Coronary artery (tissue), 2 donors: ENCODE results near the gene GPR142.

Experiments used
- DNase-seq: peaks from one replicate; pipeline ENCODE4 v3.0.0-alpha.2; 2017; ENCODE audit warnings: low spot score
- H3K27ac ChIP-seq, 2 donors: fragments of 200-600 bp; sonication (generic); one replicate each; pipeline ENCODE4 v1.5.1; 2016 to 2019
- H3K4me3 ChIP-seq: fragments of 200-600 bp; sonication (generic); 2 replicates; pipeline ENCODE4 v1.5.1; 2016; ENCODE audit warnings: mild to moderate bottlenecking, moderate library complexity
- TF ChIP-seq, protein P1 (sequence below): fragments of 200-600 bp; sonication (generic); IDR thresholded peaks from one replicate; pipeline ENCODE4 v1.5.1; 2019; ENCODE audit warnings: antibody characterized with exemption

The GPR142 gene

GRCh38 chr17:74329378-74329777 is 37.9 kb upstream of the GPR142 start:
- TF ChIP-seq, protein P1, sequence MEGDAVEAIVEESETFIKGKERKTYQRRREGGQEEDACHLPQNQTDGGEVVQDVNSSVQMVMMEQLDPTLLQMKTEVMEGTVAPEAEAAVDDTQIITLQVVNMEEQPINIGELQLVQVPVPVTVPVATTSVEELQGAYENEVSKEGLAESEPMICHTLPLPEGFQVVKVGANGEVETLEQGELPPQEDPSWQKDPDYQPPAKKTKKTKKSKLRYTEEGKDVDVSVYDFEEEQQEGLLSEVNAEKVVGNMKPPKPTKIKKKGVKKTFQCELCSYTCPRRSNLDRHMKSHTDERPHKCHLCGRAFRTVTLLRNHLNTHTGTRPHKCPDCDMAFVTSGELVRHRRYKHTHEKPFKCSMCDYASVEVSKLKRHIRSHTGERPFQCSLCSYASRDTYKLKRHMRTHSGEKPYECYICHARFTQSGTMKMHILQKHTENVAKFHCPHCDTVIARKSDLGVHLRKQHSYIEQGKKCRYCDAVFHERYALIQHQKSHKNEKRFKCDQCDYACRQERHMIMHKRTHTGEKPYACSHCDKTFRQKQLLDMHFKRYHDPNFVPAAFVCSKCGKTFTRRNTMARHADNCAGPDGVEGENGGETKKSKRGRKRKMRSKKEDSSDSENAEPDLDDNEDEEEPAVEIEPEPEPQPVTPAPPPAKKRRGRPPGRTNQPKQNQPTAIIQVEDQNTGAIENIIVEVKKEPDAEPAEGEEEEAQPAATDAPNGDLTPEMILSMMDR: no peak
- no peak overlapping the region for H3K4me3 ChIP-seq
- no peak overlapping the region for H3K27ac ChIP-seq
- no peak for DNase-seq

DNA sequence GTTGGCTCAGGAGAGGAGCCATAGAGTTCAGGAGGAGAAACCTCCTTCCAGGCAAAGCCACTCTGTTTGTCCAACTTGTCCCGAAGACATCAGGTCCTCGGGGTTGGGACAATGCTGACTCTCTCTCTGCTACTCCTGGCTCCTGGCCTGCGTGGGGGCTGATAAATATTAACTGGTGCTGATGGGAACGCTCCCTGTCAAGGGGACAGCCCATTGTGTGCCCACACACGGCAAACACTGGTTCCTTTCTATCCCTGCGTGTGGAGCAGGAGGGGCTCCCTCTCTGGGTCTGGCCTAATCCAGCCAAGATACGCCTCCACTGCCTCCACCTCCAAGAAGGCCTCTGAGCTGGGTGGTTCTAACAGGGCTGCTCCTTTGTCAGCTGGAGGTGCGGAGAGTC is 36.9 kb upstream of the GPR142 start:
- TF ChIP-seq, protein P1: no peak
- H3K27ac ChIP-seq: no peak overlapping the region
- DNase-seq: no peak
- H3K4me3 ChIP-seq: no peak overlapping the region

- no peak for DNase-seq
- TF ChIP-seq, protein P1: no peak
- H3K4me3 ChIP-seq: no peak overlapping the region
- H3K27ac ChIP-seq: no peak overlapping the region
Observed at GRCh38 chr17:74332017-74332650, 35.2 kb upstream of the GPR142 start.

DNA sequence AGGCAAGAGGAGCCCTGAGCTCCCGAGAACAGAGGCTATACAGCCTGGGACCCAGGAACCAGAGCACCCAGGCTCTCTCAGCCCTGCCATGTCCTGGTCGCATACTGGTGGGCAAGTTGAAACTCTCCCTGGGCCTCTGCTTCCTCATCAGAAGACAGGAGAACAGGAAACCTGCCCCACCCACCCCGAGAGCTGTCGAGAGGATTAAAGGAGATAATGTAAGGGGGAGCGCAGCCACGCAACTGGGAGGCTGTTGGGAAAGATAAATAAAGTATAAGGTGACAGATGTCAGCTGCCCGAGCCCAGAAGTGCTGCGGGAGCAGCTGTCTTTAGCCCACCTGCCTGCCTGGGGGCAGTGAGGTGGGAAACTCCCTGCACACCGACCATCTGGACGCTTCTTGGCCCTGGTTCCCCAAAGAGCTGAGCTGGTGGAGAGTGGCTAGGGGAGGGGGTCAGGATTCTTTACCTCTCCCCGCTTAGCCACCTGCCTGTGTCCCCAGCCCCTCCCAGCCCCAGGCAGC is 34.5 kb upstream of the GPR142 start:
- Histone ChIP-seq H3K4me3 (no peak overlapping the region), H3K27ac (no peak overlapping the region)
- DNase-seq: no peak
- TF ChIP-seq, protein P1: no peak

DNA sequence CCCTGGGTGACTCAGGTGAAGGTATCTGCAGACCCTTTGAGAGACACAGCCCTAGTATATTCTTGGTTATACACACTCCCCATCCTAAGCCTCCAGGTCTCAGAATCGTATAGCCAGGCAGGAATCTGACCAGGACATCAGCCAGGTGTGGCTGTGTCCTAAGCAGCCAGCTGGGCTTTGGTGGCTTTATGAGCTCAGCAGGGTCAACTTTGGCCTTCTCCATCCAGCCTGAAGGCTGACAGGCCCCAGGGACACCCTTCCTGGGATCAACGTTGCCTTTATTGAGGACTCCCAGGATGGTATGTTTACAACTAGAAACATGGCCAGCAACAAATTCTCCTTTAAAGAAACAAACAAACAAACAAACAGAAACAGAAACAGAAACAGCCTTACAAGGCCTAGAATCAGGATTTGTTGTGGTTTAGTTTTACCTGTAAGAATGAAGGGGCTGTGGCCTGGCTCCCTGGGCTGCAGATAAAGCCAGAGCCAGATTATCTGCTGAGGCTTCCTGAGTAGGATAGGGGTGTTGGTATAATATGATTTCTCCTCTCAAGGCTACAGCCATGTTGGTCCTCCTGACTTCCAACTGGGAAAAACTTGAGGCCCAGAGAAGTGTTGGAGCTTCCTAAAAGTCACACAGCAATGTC is 32.8 kb upstream of the GPR142 start:
- Histone ChIP-seq H3K4me3 (no peak overlapping the region), H3K27ac (no peak overlapping the region)
- TF ChIP-seq, protein P1: no peak
- DNase-seq: no peak

GRCh38 chr17:74335529-74336062 is 31.7 kb upstream of the GPR142 start:
- H3K4me3 ChIP-seq: no peak overlapping the region
- DNase-seq: no peak
- TF ChIP-seq, protein P1: no peak
- no peak overlapping the region for H3K27ac ChIP-seq

GRCh38 chr17:74336307-74336706 is 31.0 kb upstream of the GPR142 start:
- no peak for DNase-seq
- Histone ChIP-seq H3K27ac (no peak overlapping the region), H3K4me3 (no peak overlapping the region)
- TF ChIP-seq, protein P1: no peak
